CD4-positive, alpha-beta T cell treated with Interleukin-15 for 4 hours (primary cell): Measurements from ENCODE around the gene NOM1.

Experiments used
- DNase-seq: peaks from one replicate; pipeline ENCODE4 v3.0.0-alpha.2; 2020; ENCODE audit warnings: low spot score

Gene NOM1

DNA sequence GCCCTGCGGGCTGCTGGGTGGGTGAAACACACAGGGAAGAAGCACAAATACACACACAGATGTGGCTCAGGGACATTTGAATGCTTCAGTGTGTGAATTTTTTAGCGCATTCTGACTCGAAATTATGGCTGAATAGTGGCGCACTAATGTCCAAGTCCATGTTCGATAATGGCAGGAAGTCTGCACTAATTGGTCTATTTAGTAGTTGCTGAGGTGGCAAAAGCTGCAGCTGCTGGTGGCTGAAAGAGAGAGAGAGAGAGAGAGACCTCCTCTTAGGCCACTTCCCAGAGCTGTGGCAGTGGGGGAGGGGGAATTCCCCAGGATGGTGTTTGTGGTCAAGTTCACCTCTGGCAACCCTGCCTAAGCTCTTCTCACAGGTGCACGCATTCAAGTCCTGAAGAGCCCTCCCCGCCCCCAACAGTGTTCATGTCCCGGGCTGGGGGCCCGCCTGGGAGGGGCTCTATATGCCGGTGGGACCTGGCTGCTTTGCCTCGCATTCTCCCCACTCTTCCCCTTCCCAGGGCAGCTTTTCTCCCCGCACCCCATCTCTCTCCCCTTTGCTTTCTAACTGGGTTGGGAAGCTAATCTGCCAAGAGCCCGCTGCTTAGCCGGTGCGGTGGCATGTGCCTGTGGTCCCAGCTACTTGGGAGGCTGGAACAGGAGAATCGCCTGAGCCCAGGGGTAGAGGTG is 67.0 kb downstream of the NOM1 start:
- DNase-seq = no peak

DNA sequence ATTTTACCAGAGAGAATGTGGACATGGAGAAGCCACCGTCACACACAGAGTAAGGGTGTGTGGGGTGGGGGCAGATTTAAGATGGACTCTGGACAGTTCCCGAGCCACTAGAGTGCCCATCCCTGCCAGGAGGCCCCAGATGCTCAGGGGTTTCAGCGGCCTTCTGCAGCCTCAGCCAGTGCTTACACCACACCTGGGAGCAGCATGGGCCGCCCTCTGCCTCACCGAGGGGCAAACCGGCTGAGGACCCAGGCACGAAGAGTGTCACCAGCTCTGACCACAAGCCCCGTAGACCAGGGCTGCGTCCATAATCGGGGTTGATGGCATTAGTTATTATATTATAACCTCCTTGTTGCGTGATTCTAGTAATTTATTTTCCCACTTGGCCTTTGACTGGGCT is 67.6 kb downstream of the NOM1 start:
- no peak for DNase-seq

DNA sequence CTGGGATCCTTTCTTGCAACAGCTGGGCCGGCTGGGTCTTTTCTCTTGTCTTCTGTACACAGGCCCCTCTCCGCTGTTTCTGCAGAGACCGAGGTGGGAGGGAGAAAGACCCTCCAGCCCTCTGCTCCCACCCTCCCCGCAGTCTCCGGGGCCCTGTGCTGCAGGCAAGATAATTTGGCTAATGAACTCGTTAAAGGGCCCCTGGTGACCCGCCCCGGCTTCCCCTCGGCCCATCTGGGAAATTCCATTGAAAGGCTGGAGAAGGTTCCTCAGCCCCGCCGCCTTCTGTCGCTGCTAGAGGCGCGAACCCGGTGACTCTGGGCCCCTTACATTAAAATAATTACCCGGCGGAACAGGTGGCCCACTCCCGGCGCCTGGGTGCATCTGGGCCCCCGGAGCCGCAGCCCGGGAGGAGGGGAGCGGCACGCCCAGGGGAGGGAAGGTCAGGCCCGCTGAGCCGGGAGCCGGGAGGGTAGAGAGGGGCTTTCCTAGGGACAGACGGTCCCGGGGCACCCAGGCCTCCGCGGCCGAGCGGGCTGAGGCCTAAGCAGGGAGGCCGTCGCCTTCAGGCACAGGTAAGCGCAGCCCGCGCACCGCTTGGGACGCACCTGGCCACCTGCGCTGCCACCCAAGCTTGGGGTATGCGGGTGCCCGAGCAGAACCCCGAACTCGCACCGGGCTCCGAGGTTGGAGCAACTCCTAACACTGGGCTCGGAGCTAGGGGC is 68.3 kb downstream of the NOM1 start:
- no peak for DNase-seq

DNA sequence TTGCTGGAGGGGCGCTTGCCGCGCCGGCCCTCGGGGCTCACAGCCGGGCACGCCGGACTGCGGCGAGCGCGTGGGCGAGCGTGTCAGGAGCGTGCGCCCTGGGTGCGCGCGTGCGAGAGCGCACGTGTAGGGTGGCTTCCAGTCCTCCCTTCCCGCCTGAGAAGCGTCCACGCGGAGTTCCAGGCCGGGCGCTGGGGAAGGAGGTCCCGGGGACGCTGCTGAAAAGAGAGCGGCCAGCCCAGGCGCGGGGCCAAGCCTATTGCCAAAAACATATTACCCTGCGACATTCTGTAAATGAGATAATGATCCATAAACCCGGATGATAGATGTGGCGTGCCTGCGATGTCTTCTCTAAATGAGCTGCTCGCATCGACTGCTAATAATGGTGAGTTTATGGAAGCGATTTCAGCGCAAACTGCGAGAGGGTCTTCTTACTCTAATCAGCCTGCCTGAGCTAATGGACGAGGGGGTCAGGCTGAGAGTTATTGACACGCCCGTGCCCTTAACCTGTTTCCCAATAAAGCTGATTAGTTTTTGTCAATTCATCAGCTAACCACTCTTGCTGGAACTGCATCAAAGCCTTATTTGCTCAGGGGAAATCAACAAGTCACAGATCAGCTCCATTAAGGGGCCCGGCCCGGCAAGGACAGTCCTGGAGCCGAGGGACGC is 69.0 kb downstream of the NOM1 start:
- no peak for DNase-seq

DNA sequence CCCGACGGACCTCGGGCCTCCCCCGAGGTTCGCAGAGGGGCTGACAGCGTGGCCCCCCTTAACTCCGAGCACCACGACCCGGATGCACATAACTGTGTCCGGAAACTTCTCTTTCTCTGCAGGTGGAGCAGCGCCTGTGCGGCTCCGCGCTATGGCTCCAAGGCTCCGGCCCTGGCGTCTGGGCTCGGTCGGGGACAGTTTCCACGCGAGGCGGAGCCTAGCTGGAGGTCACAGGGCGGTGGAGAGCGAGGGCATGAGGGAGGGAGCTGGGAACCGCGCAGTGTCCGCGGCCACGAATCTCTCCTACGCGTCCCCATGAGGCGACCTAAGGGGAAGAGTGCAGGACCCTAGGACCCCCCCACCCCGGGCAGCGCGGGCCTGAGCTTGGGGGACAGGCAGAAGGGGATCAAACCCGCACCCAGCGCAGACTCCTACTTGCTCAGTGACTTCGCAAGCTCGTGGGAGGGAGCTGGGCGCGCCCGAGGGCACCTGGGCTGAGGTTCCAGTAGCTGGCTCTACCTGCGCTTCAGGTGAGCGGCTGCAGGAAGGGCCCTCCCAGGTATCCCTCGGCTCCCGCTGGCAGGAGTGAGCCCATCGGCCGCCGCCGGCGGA is 69.6 kb downstream of the NOM1 start:
- DNase-seq = no peak

DNA sequence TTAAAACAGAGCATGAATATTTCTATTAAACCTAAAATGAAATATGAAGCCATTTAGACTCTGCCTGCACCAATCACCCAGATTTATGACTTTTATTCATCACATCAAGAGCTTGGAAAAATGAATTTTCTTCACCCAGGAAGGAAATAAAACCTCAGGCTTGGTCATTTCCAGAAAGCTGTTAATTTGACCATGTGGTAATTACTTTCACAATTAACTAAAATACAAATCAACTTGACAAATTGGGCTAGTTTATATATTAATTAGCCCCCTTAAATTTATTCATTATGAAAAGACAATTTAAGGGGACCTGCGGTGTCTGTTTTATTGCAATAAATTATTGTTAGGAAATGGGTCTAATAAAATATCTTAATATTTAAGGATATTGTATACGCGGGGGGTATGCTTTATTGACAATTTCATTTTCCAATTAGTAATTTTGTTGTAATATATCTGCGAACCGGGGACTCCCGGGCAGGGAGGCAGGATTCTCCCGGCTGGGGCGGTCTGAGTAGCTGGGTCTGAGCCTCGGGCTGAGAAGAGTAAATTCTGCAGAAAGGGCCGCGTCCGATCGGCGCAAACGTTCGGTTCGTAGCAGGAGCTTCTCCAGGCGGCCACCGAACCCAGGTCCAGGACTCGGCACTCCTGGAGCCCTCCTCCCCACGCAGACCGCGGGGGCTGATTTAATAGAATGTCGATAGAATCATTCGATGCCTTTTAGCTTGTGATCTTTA is 70.4 kb downstream of the NOM1 start:
- no peak for DNase-seq

DNA sequence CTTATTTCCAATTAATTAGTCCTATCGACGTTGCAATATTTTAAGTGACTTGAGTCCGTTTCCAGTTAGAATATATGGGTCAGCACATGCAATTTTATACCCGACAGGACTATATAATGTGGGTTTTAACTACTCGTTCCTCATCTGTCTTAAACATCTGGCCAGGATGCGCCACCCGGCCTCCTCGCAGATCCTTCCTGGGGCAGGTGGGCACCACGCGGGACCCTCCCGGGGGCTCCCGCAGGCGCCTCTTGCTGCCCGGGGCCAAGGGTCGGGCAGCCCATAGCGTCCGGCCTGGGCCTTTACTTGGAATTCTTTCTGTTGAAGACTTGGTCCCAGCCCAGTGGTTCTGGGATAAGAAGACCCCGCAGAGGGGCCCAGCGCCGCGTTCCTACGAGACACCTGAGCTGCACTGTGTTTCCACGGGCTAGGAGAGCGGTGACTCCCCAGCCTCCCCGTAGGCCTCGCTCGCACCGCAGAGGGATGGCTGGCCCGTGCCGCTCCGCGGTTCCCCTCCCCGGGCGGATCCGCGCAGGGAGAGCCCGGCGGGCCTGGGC is 71.1 kb downstream of the NOM1 start:
- DNase-seq = no peak

DNA sequence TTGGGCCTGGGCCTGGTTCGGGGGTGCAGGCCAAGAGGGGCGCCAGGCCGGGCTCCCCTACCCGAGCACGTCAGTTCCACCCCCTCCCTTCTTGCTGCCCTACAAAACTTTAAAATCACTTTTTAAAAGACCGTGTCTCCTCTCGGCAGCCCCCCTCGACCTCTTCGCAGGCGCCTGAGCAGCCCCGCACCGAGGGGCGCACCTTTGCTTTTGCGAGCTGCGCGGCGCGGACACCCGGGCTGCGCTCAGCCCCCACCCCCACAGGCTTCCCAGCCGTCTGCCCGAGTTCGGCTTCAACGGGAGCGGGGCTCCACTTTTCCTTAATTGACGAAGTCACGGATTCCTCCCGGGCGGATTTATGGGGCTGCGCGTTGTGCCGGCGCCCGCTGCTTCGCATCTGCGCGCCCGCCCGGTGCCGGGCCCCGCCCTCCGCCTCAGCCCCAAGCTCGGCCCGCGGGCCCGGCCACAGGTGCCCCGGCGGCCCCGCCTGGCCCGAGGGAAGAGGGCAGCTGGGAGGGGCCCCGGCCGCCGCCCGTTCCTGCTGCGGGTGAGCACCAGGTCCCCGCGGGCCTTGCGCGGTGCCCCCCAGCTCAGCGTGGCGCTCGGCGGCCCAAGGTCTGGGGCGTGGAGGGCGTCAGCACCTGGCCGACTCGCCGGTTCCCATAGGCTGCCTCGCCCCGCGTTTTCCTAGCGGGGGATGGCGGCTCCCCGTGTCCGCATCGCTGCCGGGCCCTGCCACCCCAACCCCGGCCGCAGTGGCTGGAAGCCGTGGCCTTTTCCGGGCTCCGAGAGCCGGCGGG is 71.8 kb downstream of the NOM1 start:
- DNase-seq = no peak

DNA sequence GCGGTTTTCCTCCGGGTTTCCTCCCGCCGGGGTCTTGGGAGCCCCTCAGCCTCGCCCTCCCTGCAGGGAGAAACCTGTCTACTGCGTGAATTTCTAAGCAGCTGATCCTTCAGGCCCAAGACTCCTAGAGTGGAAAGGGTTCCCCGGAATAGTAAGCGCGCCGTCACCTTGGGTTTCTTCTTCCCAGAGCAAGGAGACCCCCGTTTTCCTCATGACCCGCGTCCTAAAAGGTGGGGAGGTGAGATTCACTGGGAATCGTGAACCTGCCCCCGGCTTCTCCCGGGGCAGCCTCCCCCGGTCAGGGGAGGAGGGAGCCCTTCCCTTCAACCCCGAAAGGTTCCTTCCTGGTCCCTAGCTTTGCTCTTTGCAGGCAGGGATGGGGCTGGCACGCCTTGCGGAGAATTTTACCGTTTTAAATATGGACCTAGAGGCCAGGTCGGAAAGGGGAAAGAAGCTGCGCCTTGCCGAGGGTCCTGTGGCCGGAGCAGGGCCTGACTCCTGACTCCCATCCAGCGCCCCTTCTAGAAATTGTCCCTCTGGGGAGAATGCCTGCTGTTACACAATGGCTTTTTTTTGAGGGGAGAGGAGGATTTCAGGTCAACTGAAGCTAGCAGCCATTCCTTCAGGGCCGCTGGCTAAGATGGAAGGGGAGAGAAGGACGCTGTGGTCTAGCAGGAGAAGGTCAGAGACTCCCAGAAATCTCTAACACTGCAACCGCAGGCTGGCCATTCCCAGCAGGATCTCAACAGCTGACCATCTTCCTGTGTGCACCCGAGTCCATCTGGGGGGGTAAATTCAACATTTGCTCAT is 72.6 kb downstream of the NOM1 start:
- no peak for DNase-seq
